ENCODE data around the gene UBALD2.
A peak's percentile ranks its signal among the peaks of the same experiment; 100 is the strongest.
"Not testable (repeated sequence)": the region's sequence is repeated elsewhere in the genome, so short reads cannot be mapped to it uniquely, and the experiment has no call there.

The UBALD2 gene

GRCh38 chr17:76262732-76263344 is 2.3 kb upstream of the UBALD2 start:
- no peak for DNase-seq (ENCODE audit: low read depth, low spot score)
- Histone ChIP-seq H3K4me3 (ENCODE audit: insufficient read length, low read depth) (no peak overlapping the region), H3K27me3 (ENCODE audit: insufficient read depth, insufficient read length) (no peaks in the 10 kb centered on the region), H3K9me3 (ENCODE audit: insufficient read depth, low read length) (no peaks in the 10 kb centered on the region), H3K9ac (ENCODE audit: insufficient read length, low read depth) (no peak overlapping the region), H3K36me3 (ENCODE audit: insufficient read depth, insufficient read length, low read length) (no peaks in the 10 kb centered on the region), H3K4me1 (ENCODE audit: insufficient read depth, insufficient read length) (peaks cover 11% of the 10 kb centered on the region)
- no peak for TF ChIP-seq ZNF274 (IDR thresholded peaks at IDR 0.05; ENCODE audit: low read depth, low read length)
- no peak for TF ChIP-seq YY1 (IDR thresholded peaks at IDR 0.05; ENCODE audit: insufficient read depth, insufficient read length)
- no peak for TF ChIP-seq SUZ12 (IDR thresholded peaks at IDR 0.05; ENCODE audit: extremely low read depth, insufficient read depth, insufficient read length)

DNA sequence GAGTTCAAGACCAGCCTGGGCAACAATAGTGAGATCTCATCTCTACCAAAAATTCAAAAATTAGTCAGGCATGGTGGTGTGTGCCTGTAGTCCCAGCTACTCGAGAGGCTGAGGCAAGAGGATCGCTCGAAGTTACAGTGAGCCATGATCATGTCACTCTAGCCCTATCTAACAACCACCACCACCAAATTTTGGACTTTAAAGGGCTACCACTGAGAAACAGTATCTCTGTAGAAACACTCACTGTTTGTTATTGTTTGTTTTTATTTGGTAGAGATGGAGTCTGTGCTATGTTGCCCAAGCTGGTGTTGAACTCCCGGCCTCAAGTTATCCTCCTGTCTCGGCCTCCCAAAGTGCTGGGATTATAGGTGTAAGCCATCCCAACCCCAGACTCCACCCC is 1.3 kb upstream of the UBALD2 start:
- Histone ChIP-seq H3K9me3 (ENCODE audit: insufficient read depth, low read length) (no peaks in the 10 kb centered on the region), H3K4me1 (ENCODE audit: insufficient read depth, insufficient read length) (peaks cover 6% of the 10 kb centered on the region), H3K9ac (ENCODE audit: insufficient read length, low read depth) (no peak overlapping the region), H3K4me3 (ENCODE audit: insufficient read length, low read depth) (no peak overlapping the region), H3K27me3 (ENCODE audit: insufficient read depth, insufficient read length) (no peaks in the 10 kb centered on the region), H3K36me3 (ENCODE audit: insufficient read depth, insufficient read length, low read length) (no peaks in the 10 kb centered on the region)
- DNase-seq (ENCODE audit: low read depth, low spot score): no peak
- TF ChIP-seq ZNF274 (IDR thresholded peaks at IDR 0.05; ENCODE audit: low read depth, low read length): no peak
- TF ChIP-seq YY1 (IDR thresholded peaks at IDR 0.05; ENCODE audit: insufficient read depth, insufficient read length): no peak
- TF ChIP-seq SUZ12 (IDR thresholded peaks at IDR 0.05; ENCODE audit: extremely low read depth, insufficient read depth, insufficient read length): no peak

GRCh38 chr17:76264425-76264754 is 758 bp upstream of the UBALD2 start:
- Histone ChIP-seq H3K4me3 (ENCODE audit: insufficient read length, low read depth) (no peak overlapping the region), H3K9me3 (ENCODE audit: insufficient read depth, low read length) (no peaks in the 10 kb centered on the region), H3K36me3 (ENCODE audit: insufficient read depth, insufficient read length, low read length) (peaks cover 4% of the 10 kb centered on the region), H3K4me1 (ENCODE audit: insufficient read depth, insufficient read length) (peaks cover 7% of the 10 kb centered on the region), H3K27me3 (ENCODE audit: insufficient read depth, insufficient read length) (no peaks in the 10 kb centered on the region), H3K9ac (ENCODE audit: insufficient read length, low read depth) (no peak overlapping the region)
- TF ChIP-seq SUZ12 (IDR thresholded peaks at IDR 0.05; ENCODE audit: extremely low read depth, insufficient read depth, insufficient read length) (no peak), ZNF274 (IDR thresholded peaks at IDR 0.05; ENCODE audit: low read depth, low read length) (no peak), YY1 (IDR thresholded peaks at IDR 0.05; ENCODE audit: insufficient read depth, insufficient read length) (no peak)
- DNase-seq (ENCODE audit: low read depth, low spot score): no peak

DNA sequence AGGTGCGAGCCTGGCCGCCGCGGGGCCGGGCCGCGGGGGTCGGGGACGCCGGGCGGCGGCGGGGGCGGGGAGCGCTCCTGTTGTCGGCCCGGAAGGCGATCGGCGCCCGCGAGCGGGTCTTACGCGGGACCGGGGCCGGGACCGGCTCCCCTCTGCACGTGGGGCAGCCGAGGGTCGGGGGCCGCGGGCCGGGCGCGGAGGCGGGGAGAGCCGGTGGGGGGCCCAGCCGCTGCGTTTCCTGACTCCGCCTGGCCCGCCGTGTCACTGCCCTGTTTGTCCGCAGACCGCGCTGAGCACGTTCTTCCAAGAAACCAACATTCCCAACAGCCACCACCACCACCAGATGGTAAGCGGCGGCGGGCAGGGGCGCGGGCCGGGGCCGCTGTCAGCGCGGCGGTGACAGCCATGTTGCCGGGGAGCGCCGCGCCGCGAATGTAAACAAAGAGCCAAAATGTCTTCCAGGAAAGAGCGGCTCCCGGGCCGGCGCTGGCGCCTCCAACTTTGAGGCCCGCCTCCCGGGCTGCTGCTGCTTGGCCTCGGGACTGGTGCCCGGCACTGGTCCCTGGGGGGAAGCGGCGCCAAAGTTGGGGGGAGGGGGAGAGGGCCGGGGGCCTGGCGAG is 586 bp downstream of the UBALD2 start:
- TF ChIP-seq ZNF274 (IDR thresholded peaks at IDR 0.05; ENCODE audit: low read depth, low read length) (no peak), YY1 (IDR thresholded peaks at IDR 0.05; ENCODE audit: insufficient read depth, insufficient read length) (no peak), SUZ12 (IDR thresholded peaks at IDR 0.05; ENCODE audit: extremely low read depth, insufficient read depth, insufficient read length) (no peak)
- Histone ChIP-seq H3K4me1 (ENCODE audit: insufficient read depth, insufficient read length) (peaks cover 15% of the 10 kb centered on the region), H3K4me3 (ENCODE audit: insufficient read length, low read depth) (peak overlapping the region; percentile 78)

DNA sequence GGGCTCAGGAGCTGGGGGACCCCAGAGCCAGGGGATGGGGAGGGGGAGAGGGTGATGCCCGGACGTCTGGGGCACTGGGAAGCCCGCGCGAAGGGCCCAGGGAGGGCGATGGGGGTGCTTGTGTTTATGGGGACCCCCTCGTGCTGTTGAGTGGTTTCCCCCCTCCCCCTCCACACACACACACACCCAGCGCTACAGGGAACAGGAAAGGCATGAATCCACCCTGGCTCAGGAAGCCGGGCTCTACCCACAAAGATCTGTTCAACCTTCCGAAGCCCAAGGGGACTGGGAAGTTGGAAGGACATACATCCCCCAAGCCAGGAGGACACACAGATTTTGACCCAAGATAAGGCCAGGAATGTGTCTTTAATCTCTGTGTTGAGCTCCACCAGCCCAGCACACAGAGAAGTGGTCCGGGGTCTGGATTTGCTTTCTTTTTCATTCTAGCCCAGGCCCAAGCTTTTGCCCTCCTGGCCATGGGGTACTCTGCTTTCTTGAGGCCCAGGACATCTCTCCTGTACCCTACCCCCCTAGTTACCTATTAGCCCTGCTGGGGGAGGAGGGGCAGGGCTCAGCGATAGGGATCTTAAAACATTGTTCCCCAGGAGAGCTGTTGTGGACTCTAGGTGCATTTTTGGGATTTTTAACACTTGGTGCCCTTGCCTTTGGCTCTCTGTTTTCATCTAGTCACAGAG is 1.2 kb downstream of the UBALD2 start:
- no peaks in the 10 kb centered on the region for H3K9me3 ChIP-seq (ENCODE audit: insufficient read depth, low read length)
- peaks cover 20% of the 10 kb centered on the region for H3K4me1 ChIP-seq (ENCODE audit: insufficient read depth, insufficient read length)
- no peaks in the 10 kb centered on the region for H3K27me3 ChIP-seq (ENCODE audit: insufficient read depth, insufficient read length)
- peaks cover 14% of the 10 kb centered on the region for H3K36me3 ChIP-seq (ENCODE audit: insufficient read depth, insufficient read length, low read length)
- H3K4me3 ChIP-seq (ENCODE audit: insufficient read length, low read depth): peak overlapping the region; percentile 78
- peak overlapping the region; percentile 84 for H3K9ac ChIP-seq (ENCODE audit: insufficient read length, low read depth)
- TF ChIP-seq ZNF274 (IDR thresholded peaks at IDR 0.05; ENCODE audit: low read depth, low read length): no peak
- no peak for DNase-seq (ENCODE audit: low read depth, low spot score)

More for the DNA sequence above, 586 bp downstream of the UBALD2 start:
- DNase-seq (ENCODE audit: low read depth, low spot score): no peak
- peak overlapping the region; percentile 84 for H3K9ac ChIP-seq (ENCODE audit: insufficient read length, low read depth)
- H3K36me3 ChIP-seq (ENCODE audit: insufficient read depth, insufficient read length, low read length): peaks cover 11% of the 10 kb centered on the region
- no peaks in the 10 kb centered on the region for H3K9me3 ChIP-seq (ENCODE audit: insufficient read depth, low read length)
- no peaks in the 10 kb centered on the region for H3K27me3 ChIP-seq (ENCODE audit: insufficient read depth, insufficient read length)

- peaks cover 26% of the 10 kb centered on the region for H3K4me1 ChIP-seq (ENCODE audit: insufficient read depth, insufficient read length)
- no peak for TF ChIP-seq ZNF274 (IDR thresholded peaks at IDR 0.05; ENCODE audit: low read depth, low read length)
- no peak for TF ChIP-seq SUZ12 (IDR thresholded peaks at IDR 0.05; ENCODE audit: extremely low read depth, insufficient read depth, insufficient read length)
- no peak for TF ChIP-seq YY1 (IDR thresholded peaks at IDR 0.05; ENCODE audit: insufficient read depth, insufficient read length)
- peaks cover 14% of the 10 kb centered on the region for H3K36me3 ChIP-seq (ENCODE audit: insufficient read depth, insufficient read length, low read length)
- no peaks in the 10 kb centered on the region for H3K9me3 ChIP-seq (ENCODE audit: insufficient read depth, low read length)
- H3K4me3 ChIP-seq (ENCODE audit: insufficient read length, low read depth): peak overlapping the region; percentile 78
- DNase-seq (ENCODE audit: low read depth, low spot score): no peak
- peak overlapping the region; percentile 84 for H3K9ac ChIP-seq (ENCODE audit: insufficient read length, low read depth)
- no peaks in the 10 kb centered on the region for H3K27me3 ChIP-seq (ENCODE audit: insufficient read depth, insufficient read length)
Measured at GRCh38 chr17:76267051-76267576, 2.0 kb downstream of the UBALD2 start.

DNA sequence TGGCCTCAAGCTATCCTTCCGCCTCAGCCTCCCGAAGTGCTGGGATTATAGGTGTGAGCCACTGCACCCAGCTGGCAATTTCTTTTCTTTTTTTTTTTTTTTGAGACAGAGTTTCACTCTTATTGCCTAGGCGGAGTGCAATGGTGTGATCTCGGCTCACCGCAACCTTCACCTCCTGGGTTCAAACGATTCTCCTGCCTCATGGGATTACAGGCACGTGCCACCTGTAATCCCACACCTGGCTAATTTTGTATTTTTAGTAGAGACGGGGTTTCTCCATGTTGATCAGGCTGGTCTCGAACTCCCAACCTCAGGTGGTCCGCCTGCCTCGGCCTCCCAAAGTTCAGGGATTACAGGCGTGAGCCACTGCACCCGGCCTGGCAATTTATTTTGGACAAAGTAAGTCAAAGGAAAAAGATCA is 2.4 kb downstream of the UBALD2 start:
- not testable (repeated sequence) for H3K4me3 ChIP-seq (ENCODE audit: insufficient read length, low read depth); H3K27me3 ChIP-seq (ENCODE audit: insufficient read depth, insufficient read length); DNase-seq (ENCODE audit: low read depth, low spot score); H3K9me3 ChIP-seq (ENCODE audit: insufficient read depth, low read length)
- Histone ChIP-seq H3K36me3 (ENCODE audit: insufficient read depth, insufficient read length, low read length) (peaks cover 14% of the 10 kb centered on the region), H3K9ac (ENCODE audit: insufficient read length, low read depth) (peak overlapping the region; percentile 4), H3K4me1 (ENCODE audit: insufficient read depth, insufficient read length) (peaks cover 26% of the 10 kb centered on the region)

All from NT2/D1 (cell line).